A549 treated with CORT108297 at 1 μM for 4 hours (cell line): ENCODE data around the gene ATG4A. TPM values are rescaled to one million over a fixed set of nuclear protein-coding genes. Genes with fewer than 3 reads are reported as not detected.

Experiments
- total RNA-seq: library from RNA; stranded (reverse); fragments of 200-300 nt; extraction: Qiagen RNA extraction; gene quantifications from 5 replicates; pipeline ENCODE4 v1.2.3, GENCODE V29; 2022

Gene ATG4A
- 6.8 to 10.8 TPM (median 7.4 TPM) in 5 replicates for total RNA-seq

GRCh38 chrX:108091264-108091877 lies at the start of gene ATG4A, which contains the start of gene PSMD10:
TSS of gene ATG4A (plus strand) at chrX:108091778. CDS start at chrX:108091827, 49 bp downstream.
TSS of gene PSMD10 (minus strand) at chrX:108091542. CDS start at chrX:108091520, 22 bp downstream.

GRCh38 chrX:108044554-108045256 lies 46.9 kb upstream of the ATG4A start, which contains the start of gene VSIG1:
TSS of gene VSIG1 (plus strand) at chrX:108045065. CDS start at chrX:108045131, 66 bp downstream.

Other genes starting within 250 kb of the ATG4A start
- not detected in 5 replicates for gene TEX13B, start 109.4 kb upstream of the ATG4A start, total RNA-seq
- gene VSIG1, start 46.7 kb upstream of the ATG4A start, total RNA-seq: 0.10 to 0.43 TPM (median 0.24 TPM) in 5 replicates
- gene PSMD10, start 236 bp upstream of the ATG4A start, total RNA-seq: 73.3 to 89.1 TPM (median 78.6 TPM) in 5 replicates